Stimulated activated CD8-positive, alpha-beta memory T cell treated with anti-CD3 and anti-CD28 coated beads, Interleukin-7, amount 100 ng/mL, for 24 hours (primary cell): ENCODE measurements around the gene GNA15.
"Not testable (repeated sequence)": the region's sequence is repeated elsewhere in the genome, so short reads cannot be mapped to it uniquely, and the experiment has no call there.

Experiments
- DNase-seq: peaks from one replicate; pipeline ENCODE4 v3.0.0-alpha.2; 2020; ENCODE audit warnings: low read depth

The GNA15 gene

GRCh38 chr19:3190921-3191805, 55.3 kb downstream of the GNA15 start:
- DNase-seq, result no peak

GRCh38 chr19:3191806-3192104, 55.9 kb downstream of the GNA15 start:
- not testable (repeated sequence) for DNase-seq

- DNase-seq, result no peak
These were observed 56.4 kb downstream of the GNA15 start for GRCh38 chr19:3192228-3192635.

GRCh38 chr19:3192684-3193083, 56.9 kb downstream of the GNA15 start:
- no peak for DNase-seq

GRCh38 chr19:3193256-3194105, 57.6 kb downstream of the GNA15 start:
- no peak for DNase-seq

- no peak for DNase-seq
These were observed 58.6 kb downstream of the GNA15 start for GRCh38 chr19:3194106-3195087.

GRCh38 chr19:3196064-3196932, 60.5 kb downstream of the GNA15 start:
- DNase-seq, result no peak

GRCh38 chr19:3196933-3197205, 61.0 kb downstream of the GNA15 start:
- DNase-seq, result no peak

GRCh38 chr19:3198901-3199700, 63.3 kb downstream of the GNA15 start:
- no peak for DNase-seq

- DNase-seq, result no peak
These were observed 65.4 kb downstream of the GNA15 start for GRCh38 chr19:3201072-3201700.

- DNase-seq, result no peak
These were observed 66.1 kb downstream of the GNA15 start for GRCh38 chr19:3201911-3202310.

GRCh38 chr19:3202346-3202745, 66.5 kb downstream of the GNA15 start:
- no peak for DNase-seq

- DNase-seq, result not testable (repeated sequence)
These were observed 67.1 kb downstream of the GNA15 start for GRCh38 chr19:3202895-3203294.

GRCh38 chr19:3203805-3204645, 68.2 kb downstream of the GNA15 start:
- no peak for DNase-seq

GRCh38 chr19:3204646-3205275, 68.9 kb downstream of the GNA15 start:
- no peak for DNase-seq

GRCh38 chr19:3206216-3206953, 70.6 kb downstream of the GNA15 start:
- DNase-seq, result no peak

- no peak for DNase-seq
These were observed 71.8 kb downstream of the GNA15 start for GRCh38 chr19:3207461-3208242.
